GM10266 (cell line): ENCODE measurements around the gene AP3M1.

Source experiments
- DNase-seq: peaks from one replicate; pipeline ENCODE4 v3.0.0; 2012; ENCODE audit errors: extremely low spot score
- TF ChIP-seq, protein P1 (sequence below): IDR thresholded peaks from 2 replicates; pipeline ENCODE4 v1.5.1; 2012; ENCODE audit warnings: mild to moderate bottlenecking, low read depth; ENCODE audit not compliant: control insufficient read depth, insufficient read depth; ENCODE audit errors: missing control alignments

The AP3M1 gene

DNA sequence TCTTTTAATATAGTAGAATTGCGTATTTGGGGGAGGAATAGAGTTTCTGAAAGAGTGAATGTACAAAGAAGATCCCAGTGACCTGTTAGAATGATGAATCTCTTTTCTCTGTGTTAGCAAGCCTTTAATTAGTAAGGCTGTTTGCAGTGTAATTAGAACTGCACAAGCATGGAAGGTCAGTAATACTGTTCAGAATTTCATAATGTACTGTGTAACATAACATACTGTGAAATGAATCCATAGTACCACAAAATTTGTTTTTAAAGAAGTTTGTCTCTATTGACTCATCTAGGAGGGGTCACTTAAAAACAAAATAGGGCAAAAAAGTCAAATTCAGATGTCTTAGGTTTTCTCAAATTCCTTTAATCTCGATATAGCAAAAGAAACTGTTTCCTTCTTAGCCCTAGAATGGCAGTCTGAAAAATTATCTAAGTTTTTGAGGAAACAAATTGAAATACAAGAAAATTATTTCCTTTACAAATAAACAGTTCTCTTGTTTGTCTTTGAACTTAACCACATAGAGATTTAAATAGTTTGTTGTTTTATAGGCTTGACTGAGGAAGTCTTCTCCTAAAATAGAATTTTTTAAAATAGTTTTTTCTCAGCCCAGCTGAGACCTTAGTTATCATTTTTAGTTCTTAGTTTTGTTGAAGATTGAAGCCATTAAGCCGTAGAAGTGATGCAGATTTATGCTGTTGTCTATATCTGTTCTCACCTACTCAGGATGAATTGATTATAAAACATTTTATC lies 12.9 kb upstream of the AP3M1 start:
- TF ChIP-seq, protein P1, sequence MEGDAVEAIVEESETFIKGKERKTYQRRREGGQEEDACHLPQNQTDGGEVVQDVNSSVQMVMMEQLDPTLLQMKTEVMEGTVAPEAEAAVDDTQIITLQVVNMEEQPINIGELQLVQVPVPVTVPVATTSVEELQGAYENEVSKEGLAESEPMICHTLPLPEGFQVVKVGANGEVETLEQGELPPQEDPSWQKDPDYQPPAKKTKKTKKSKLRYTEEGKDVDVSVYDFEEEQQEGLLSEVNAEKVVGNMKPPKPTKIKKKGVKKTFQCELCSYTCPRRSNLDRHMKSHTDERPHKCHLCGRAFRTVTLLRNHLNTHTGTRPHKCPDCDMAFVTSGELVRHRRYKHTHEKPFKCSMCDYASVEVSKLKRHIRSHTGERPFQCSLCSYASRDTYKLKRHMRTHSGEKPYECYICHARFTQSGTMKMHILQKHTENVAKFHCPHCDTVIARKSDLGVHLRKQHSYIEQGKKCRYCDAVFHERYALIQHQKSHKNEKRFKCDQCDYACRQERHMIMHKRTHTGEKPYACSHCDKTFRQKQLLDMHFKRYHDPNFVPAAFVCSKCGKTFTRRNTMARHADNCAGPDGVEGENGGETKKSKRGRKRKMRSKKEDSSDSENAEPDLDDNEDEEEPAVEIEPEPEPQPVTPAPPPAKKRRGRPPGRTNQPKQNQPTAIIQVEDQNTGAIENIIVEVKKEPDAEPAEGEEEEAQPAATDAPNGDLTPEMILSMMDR = no peak
- DNase-seq = no peak

DNA sequence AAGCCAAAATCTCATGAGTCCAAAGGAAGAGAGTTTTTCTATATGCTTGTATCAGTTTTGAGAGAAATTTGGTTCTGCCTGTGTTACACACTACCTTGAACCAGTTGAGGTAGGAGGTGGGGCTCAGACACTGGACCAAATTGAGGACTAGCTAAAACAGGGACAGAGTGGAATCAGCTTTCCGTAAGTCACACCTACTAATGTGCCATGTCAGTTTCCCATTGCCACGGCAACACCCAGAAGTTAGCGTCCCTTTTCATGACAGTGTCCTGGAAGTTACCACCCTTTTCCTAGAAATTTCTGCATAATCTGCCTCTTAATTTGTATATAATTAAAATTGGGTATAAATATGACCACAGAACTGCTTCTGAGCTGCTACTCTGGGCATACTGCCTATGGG lies 9.4 kb upstream of the AP3M1 start:
- TF ChIP-seq, protein P1 = no peak
- no peak for DNase-seq

DNA sequence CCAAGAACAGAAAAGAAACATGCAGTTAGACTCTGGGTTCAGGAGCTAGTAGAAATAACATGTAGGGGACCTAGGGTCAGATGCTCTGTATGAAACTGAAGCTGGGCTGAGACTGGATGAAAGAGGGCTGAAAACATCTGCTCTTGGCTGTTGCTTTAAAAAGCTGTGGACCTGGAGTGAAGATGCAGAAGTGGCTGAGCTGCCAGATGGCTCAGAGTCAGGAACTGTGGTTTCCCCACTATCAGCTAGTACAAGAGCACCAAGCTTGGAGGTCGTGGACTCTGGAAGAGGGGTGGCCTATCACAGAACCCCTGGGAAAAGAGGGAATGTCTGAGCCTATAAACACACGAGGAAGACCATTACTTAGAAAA lies 6.3 kb upstream of the AP3M1 start:
- TF ChIP-seq, protein P1 = no peak
- DNase-seq = no peak

DNA sequence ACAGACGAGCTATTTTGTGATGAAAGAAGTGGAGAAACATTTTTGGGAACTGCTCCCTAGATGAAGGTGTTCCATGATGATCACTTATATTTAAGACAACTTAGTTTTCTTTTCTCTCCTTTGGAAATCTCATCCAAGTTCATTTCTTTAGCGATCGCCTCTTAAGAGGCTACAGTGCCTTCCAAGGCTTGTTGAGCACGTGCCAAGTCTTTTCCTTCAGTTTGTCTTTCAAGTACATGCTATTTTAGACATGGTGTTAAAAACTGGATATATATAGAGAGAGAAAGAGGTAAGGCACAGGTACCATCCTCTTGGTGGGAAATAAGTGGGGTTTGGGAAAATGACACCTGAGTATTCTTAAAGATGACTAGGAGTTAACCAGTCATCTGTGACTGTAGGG lies 3.0 kb upstream of the AP3M1 start:
- TF ChIP-seq, protein P1 = no peak
- no peak for DNase-seq

DNA sequence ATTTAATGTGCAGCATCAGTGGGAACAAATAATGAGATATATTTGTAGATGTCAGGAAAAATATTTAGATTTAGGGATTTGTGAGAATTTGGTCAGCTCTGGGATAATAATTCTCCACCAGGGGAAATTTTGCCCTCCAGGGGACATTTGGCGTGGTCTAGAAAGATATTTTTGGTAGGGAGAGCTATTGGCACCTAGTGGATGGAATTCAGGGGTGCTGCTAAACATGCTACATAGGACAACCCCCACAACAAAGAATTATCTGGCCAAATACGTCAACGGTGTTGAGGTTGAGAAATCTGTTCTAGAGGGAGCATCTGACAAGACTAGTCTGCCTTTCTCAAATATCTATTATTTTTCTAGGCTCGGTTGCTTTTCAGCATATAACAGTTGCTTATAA lies 2.5 kb upstream of the AP3M1 start:
- TF ChIP-seq, protein P1 = no peak
- no peak for DNase-seq

GRCh38 chr10:74151879-74152722 lies 1.5 kb upstream of the AP3M1 start:
- TF ChIP-seq, protein P1 = no peak
- DNase-seq = no peak
